Activated CD8-positive, alpha-beta T cell treated with anti-CD3 and anti-CD28 coated beads, Interleukin-2, amount 10 ng/mL, durations not matched to agents 7 days and 5 days (primary cell): Measurements from ENCODE around the gene RPL41. TPM values are rescaled to one million over a fixed set of nuclear protein-coding genes. Genes with fewer than 3 reads are reported as not detected.
A peak's percentile ranks its signal among the peaks of the same experiment; 100 is the strongest.

Source experiments
- ATAC-seq: fragments of 150-1000 bp; cut with Tn5 transposase; one replicate; pipeline ENCODE4 v1.10.0; 2021; ENCODE audit warnings: moderate library complexity
- CTCF ChIA-PET: fragments of 350-600 bp; sonication (Branson Sonifier 250); formaldehyde crosslinking; loops from one replicate; lab custom pipeline; 2021; ENCODE audit warnings: antibody characterized with exemption; lab: Charles Lee
- POLR2A ChIA-PET: fragments of 350-600 bp; sonication (Branson Sonifier 250); formaldehyde crosslinking; loops from one replicate; lab custom pipeline; 2021; ENCODE audit warnings: antibody characterized with exemption; lab: Charles Lee
- DNase-seq: peaks from one replicate; pipeline ENCODE4 v3.0.0-alpha.2; 2020
- H3K27ac Mint-ChIP-seq: one replicate; pipeline ENCODE4 v1.8.0; 2021; ENCODE audit warnings: mild to moderate bottlenecking, mixed read lengths
- H3K27me3 Mint-ChIP-seq: one replicate; pipeline ENCODE4 v1.8.0; 2021; ENCODE audit warnings: low read depth, mixed read lengths
- H3K36me3 Mint-ChIP-seq: one replicate; pipeline ENCODE4 v1.8.0; 2021; ENCODE audit warnings: low read depth, mixed read lengths
- H3K4me1 Mint-ChIP-seq: one replicate; pipeline ENCODE4 v1.8.0; 2021; ENCODE audit warnings: low read depth, mixed read lengths
- H3K4me3 Mint-ChIP-seq: one replicate; pipeline ENCODE4 v1.8.0; 2021; ENCODE audit warnings: mild to moderate bottlenecking, mixed read lengths
- H3K9me3 Mint-ChIP-seq: one replicate; pipeline ENCODE4 v1.8.0; 2022; ENCODE audit warnings: mixed read lengths; ENCODE audit not compliant: insufficient read depth
- total RNA-seq, 2 experiments: library from RNA; stranded (reverse); gene quantifications; one replicate each; pipeline ENCODE4 v1.2.3, GENCODE V29; 2021

The RPL41 gene
- total RNA-seq, 2 experiments from 2014 or later: 3,845 to 4,046 TPM

GRCh38 chr12:56160894-56161689 lies 44.7 kb downstream of the RPL41 start:
- Mint-ChIP-seq H3K4me1 (peaks cover 39% of the 10 kb centered on the region), H3K27me3 (no peaks in the 10 kb centered on the region), H3K4me3 (peak overlapping the region; percentile 90), H3K9me3 (no peaks in the 10 kb centered on the region), H3K27ac (peak overlapping the region; percentile 96), H3K36me3 (peaks cover 78% of the 10 kb centered on the region)
- POLR2A ChIA-PET: interaction anchor here (1.5 to 6.6 kb wide), 9 partner anchors 9 to 43 kb away, joined by 6 to 77 read pairs (median 12); partner anchors contain the start of genes ESYT1, SMARCC2 and ZC3H10
- no peak for DNase-seq
- CTCF ChIA-PET: interaction anchor here (1.6 to 8.3 kb wide), 3 partner anchors 28 to 76 kb away, joined by 3 to 74 read pairs (median 50); partner anchors contain the start of genes ESYT1 and SMARCC2
- no peak for ATAC-seq

- DNase-seq (no peak), ATAC-seq (no peak)
- H3K4me3 Mint-ChIP-seq: peak overlapping the region; percentile 90
- no peaks in the 10 kb centered on the region for H3K27me3 Mint-ChIP-seq
- ChIA-PET POLR2A (interaction anchor here (0.6 to 6.6 kb wide), 12 partner anchors 10 to 66 kb away, joined by 3 to 77 read pairs (median 10); partner anchors contain the start of genes ESYT1, SMARCC2 and ZC3H10), CTCF (interaction anchor here (1.6 to 8.3 kb wide), 3 partner anchors 27 to 76 kb away, joined by 3 to 74 read pairs (median 50); partner anchors contain the start of genes ESYT1 and SMARCC2)
- peaks cover 39% of the 10 kb centered on the region for H3K4me1 Mint-ChIP-seq
- H3K27ac Mint-ChIP-seq: peak overlapping the region; percentile 96
- no peaks in the 10 kb centered on the region for H3K9me3 Mint-ChIP-seq
- peaks cover 78% of the 10 kb centered on the region for H3K36me3 Mint-ChIP-seq
These were observed 45.4 kb downstream of the RPL41 start for GRCh38 chr12:56161690-56162351.

DNA sequence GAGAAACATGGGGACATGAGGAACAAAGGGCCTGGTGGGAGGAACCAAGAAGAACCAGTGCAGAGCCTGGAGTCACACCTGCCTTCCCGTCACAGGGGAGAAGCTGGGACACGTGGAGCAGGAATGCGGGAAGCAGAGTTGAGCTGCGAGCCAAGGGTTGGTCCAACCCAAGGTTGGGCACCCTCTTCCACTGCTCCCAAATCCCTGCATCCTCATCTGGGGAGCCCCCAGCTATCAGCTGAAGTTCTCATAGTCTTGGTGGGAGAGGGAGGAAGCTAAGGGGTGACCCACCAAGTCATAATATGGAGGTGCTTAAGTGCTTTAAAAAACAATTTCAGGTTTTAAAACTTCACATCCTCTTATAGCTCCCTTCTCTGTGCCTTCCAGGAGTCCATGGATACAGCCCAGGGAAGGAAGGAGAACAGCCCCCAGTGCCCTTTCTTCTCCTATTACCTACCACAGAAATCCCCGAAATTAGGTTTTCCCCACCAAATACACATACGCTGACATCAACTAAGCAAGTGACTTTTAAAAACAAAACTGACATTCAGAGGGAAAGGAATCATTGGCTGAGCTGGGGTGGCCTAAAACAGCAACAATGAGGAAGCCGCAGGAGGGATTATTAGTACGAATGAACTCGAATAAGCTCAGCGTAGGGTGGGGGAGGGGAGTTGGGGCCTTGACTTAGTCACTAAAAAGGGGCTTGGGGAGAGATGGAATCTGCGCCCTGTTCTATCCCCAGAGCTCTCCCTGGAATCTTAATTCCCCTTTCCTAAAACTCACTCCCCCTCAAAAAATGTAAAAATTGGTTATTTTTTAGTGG lies 46.2 kb downstream of the RPL41 start:
- CTCF ChIA-PET: interaction anchor here (1.2 to 8.3 kb wide), 3 partner anchors 26 to 59 kb away, joined by 4 to 74 read pairs (median 50); partner anchors contain the start of genes ESYT1, RNF41 and SMARCC2
- Mint-ChIP-seq H3K36me3 (peaks cover 77% of the 10 kb centered on the region), H3K27me3 (no peaks in the 10 kb centered on the region), H3K4me1 (peaks cover 32% of the 10 kb centered on the region), H3K27ac (peak overlapping the region; percentile 43), H3K9me3 (no peaks in the 10 kb centered on the region), H3K4me3 (no peak overlapping the region)
- no peak for DNase-seq
- POLR2A ChIA-PET: interaction anchor here (0.6 to 6.6 kb wide), 11 partner anchors 9 to 67 kb away, joined by 3 to 77 read pairs (median 8); partner anchors contain the start of genes ESYT1, MYL6B, SMARCC2 and ZC3H10
- no peak for ATAC-seq

DNA sequence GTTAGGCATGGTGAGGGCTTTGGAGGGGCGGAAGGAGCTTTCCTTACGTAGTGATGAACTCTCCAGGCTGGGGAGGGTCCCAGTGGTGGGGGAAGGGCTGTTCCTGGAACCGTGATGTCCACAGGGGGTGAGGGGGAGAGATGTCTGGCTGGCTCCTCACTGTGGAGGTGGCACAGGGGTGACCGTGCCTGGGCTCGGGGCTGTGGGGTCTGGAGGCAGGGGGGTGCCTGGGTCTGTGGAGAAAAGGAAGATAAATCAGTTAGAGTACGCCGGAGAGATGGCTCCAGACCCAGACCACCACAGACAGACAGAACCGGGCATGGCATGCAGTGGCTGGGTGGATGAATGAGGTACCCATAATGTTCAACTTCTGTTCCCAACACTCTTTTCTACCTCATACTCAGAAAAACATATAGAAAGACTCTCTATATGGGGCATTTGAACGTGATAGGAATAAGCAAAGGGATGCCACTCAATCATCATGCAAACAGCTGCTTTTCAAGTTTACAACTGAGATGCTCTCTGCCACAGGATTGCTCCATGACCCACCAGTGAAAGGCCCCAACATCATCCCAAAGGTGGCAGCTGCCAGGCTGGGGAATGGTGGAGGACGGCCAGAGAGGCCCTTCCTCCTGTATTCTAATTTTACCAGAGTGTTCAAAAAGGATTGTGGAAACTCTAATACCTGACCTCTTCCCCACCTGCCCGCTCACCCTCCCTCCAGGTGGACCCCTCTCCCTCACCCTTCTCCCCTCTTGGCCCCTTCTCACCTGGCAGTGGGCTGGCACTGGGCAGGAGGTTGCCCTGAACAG lies 47.3 kb downstream of the RPL41 start:
- DNase-seq (no peak), ATAC-seq (no peak)
- H3K4me1 Mint-ChIP-seq: peaks cover 31% of the 10 kb centered on the region
- ChIA-PET CTCF (interaction anchor here (1.2 to 8.3 kb wide), 3 partner anchors 25 to 58 kb away, joined by 4 to 74 read pairs (median 50); partner anchors contain the start of genes ESYT1, RNF41 and SMARCC2), POLR2A (interaction anchor here (1.1 to 6.6 kb wide), 7 partner anchors 8 to 45 kb away, joined by 4 to 77 read pairs (median 8); partner anchors contain the start of genes ESYT1, MYL6B, SMARCC2 and ZC3H10)
- H3K4me3 Mint-ChIP-seq: no peak overlapping the region
- peaks cover 75% of the 10 kb centered on the region for H3K36me3 Mint-ChIP-seq
- no peaks in the 10 kb centered on the region for H3K9me3 Mint-ChIP-seq
- peak overlapping the region; percentile 53 for H3K27ac Mint-ChIP-seq
- H3K27me3 Mint-ChIP-seq: no peaks in the 10 kb centered on the region

DNA sequence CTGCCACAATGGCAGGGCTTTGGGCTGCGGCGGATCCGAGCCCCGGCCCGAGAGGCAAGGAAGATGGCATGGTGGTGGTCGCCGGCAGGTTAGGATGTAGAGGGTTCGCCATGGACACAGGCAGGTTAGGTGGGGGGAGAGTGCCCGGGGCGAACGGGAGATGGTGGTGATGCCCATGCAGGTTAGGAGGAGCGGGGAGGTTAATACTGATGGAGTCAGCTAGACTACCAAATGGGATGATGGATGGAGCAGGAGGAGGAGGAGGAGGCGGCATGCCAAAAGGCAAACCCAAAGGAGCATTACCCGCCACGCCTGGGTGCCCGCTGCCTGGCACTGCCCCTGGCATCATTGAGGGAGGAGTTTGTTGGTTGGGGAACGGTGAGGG lies 47.9 kb downstream of the RPL41 start:
- peaks cover 28% of the 10 kb centered on the region for H3K4me1 Mint-ChIP-seq
- peaks cover 73% of the 10 kb centered on the region for H3K36me3 Mint-ChIP-seq
- ChIA-PET POLR2A (interaction anchor here (1.5 to 6.6 kb wide), 2 partner anchors 24 to 234 kb away, joined by 3 to 50 read pairs; partner anchors contain the start of gene SMARCC2), CTCF (interaction anchor here (1.5 to 8.3 kb wide), 2 partner anchors 25 to 46 kb away, joined by 7 to 74 read pairs; partner anchors contain the start of genes SMARCC2 and ZC3H10)
- ATAC-seq (no peak), DNase-seq (no peak)
- H3K27me3 Mint-ChIP-seq: no peaks in the 10 kb centered on the region
- no peaks in the 10 kb centered on the region for H3K9me3 Mint-ChIP-seq
- H3K27ac Mint-ChIP-seq: peak overlapping the region; percentile 69
- no peak overlapping the region for H3K4me3 Mint-ChIP-seq

- Mint-ChIP-seq H3K27me3 (no peaks in the 10 kb centered on the region), H3K4me3 (no peak overlapping the region), H3K4me1 (peaks cover 21% of the 10 kb centered on the region), H3K27ac (no peak overlapping the region), H3K36me3 (peaks cover 73% of the 10 kb centered on the region), H3K9me3 (no peaks in the 10 kb centered on the region)
- no peak for ATAC-seq
- CTCF ChIA-PET: interaction anchor here (0.7 to 8.3 kb wide), 3 partner anchors 24 to 118 kb away, joined by 3 to 74 read pairs (median 7); partner anchors contain the start of genes SMARCC2 and ZC3H10
- POLR2A ChIA-PET: interaction anchor here (0.6 to 2.0 kb wide), 3 partner anchors 17 to 235 kb away, joined by 3 to 6 read pairs (median 4); no protein-coding TSS in a partner anchor
- no peak for DNase-seq
These were observed 48.9 kb downstream of the RPL41 start for GRCh38 chr12:56165369-56165768.

Other genes with a start within 250 kb of the RPL41 start
- 10 to 100 TPM; 51.6 to 52.2 TPM for gene PYM1, start 188.7 kb upstream of the RPL41 start, total RNA-seq
- 100 to 1,000 TPM; 541 to 575 TPM for gene DGKA, start 185.5 kb upstream of the RPL41 start, total RNA-seq
- under 1 TPM; 0.10 to 0.55 TPM for gene PMEL, start 150.6 kb upstream of the RPL41 start, total RNA-seq
- gene CDK2, start 149.8 kb upstream of the RPL41 start, total RNA-seq: 100 to 1,000 TPM; 128 to 130 TPM
- gene RAB5B, start 142.6 kb upstream of the RPL41 start, total RNA-seq: 10 to 100 TPM; 51.9 to 52.9 TPM
- gene SUOX, start 119.4 kb upstream of the RPL41 start, total RNA-seq: 1 to 10 TPM; 5.8 to 6.8 TPM
- 10 to 100 TPM; 19.9 to 20.7 TPM for gene IKZF4, start 95.6 kb upstream of the RPL41 start, total RNA-seq
- 10 to 100 TPM; 25.2 to 27.2 TPM for gene RPS26, start 74.7 kb upstream of the RPL41 start, total RNA-seq
- gene ERBB3, start 36.5 kb upstream of the RPL41 start, total RNA-seq: 1 to 10 TPM; 5.4 to 5.9 TPM
- gene PA2G4, start 12.1 kb upstream of the RPL41 start, total RNA-seq: 100 to 1,000 TPM; 316 to 323 TPM
- gene ZC3H10, start 1.6 kb downstream of the RPL41 start, total RNA-seq: 10 to 100 TPM in 1 of 2 experiments, 1 to 10 TPM in 1; 9.1 to 10.6 TPM
- 100 to 1,000 TPM; 317 to 333 TPM for gene ESYT1, start 11.6 kb downstream of the RPL41 start, total RNA-seq
- 10 to 100 TPM; 60.0 to 60.7 TPM for gene MYL6B, start 36.0 kb downstream of the RPL41 start, total RNA-seq
- 1,000 to 10,000 TPM; 1,527 to 1,542 TPM for gene MYL6, start 41.7 kb downstream of the RPL41 start, total RNA-seq
- gene SMARCC2, start 72.8 kb downstream of the RPL41 start, total RNA-seq: 100 to 1,000 TPM; 144 to 154 TPM
- 10 to 100 TPM; 27.9 to 32.9 TPM for gene RNF41, start 105.3 kb downstream of the RPL41 start, total RNA-seq
- gene NABP2, start 107.7 kb downstream of the RPL41 start, total RNA-seq: 10 to 100 TPM; 64.3 to 69.5 TPM
- under 1 TPM in 1 of 2 experiments, not detected in 1; 0.52 TPM for gene SLC39A5, start 113.4 kb downstream of the RPL41 start, total RNA-seq
- gene ANKRD52, start 141.8 kb downstream of the RPL41 start, total RNA-seq: 10 to 100 TPM; 54.5 to 55.0 TPM
- 10 to 100 TPM; 19.6 to 19.7 TPM for gene COQ10A, start 150.3 kb downstream of the RPL41 start, total RNA-seq
- gene CS, start 183.7 kb downstream of the RPL41 start, total RNA-seq: 100 to 1,000 TPM; 218 to 228 TPM
- gene CNPY2, start 199.4 kb downstream of the RPL41 start, total RNA-seq: 100 to 1,000 TPM; 112 to 113 TPM
- gene PAN2, start 217.4 kb downstream of the RPL41 start, total RNA-seq: 10 to 100 TPM; 61.8 to 63.7 TPM
- 1 to 10 TPM; 3.5 to 3.7 TPM for gene IL23A, start 222.3 kb downstream of the RPL41 start, total RNA-seq
- 100 to 1,000 TPM; 193 to 194 TPM for gene STAT2, start 243.5 kb downstream of the RPL41 start, total RNA-seq
- not detected for gene APOF, start 246.2 kb downstream of the RPL41 start, total RNA-seq